Subcutaneous adipose tissue (tissue), 4 donors: Measurements from ENCODE around the gene USH2A. TPM values are rescaled to one million over a fixed set of nuclear protein-coding genes. Genes with fewer than 3 reads are reported as not detected.

Source experiments
- total RNA-seq, 4 donors: library from RNA; depleted of rRNA; stranded (reverse); fragments of >200 nt; gene quantifications; one replicate each; pipeline ENCODE4 v1.1.0, GENCODE V29; 2016
- TF ChIP-seq, protein P1 (sequence below): fragments of 450-650 bp; IDR thresholded peaks from one replicate; pipeline ENCODE4 v1.5.1; 2016; ENCODE audit warnings: low read depth, mild to moderate bottlenecking, control low read depth, antibody characterized with exemption, moderate library complexity

The USH2A gene
- total RNA-seq, 4 donors from 2014 or later = under 0.01 TPM; not detected in 3

DNA sequence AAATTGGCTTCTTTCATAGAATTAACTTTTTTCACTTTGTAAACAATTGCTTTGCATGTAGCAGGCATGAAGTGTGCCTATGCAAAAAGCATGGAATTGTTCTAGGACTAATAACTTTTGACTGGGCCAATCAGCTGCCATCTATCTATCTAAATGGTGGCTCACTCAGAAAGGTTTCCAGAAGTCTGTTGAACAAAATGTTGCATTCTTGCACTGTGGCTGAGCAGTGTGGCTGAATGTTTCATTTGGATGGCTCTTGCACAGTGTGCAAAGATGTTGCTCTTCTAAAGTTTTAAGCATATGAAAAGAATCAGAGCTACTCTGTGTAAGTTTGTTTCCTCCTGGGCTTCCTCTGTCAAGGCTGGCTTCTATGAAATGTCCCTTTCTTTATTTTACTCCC is 642.6 kb downstream of the USH2A start:
- TF ChIP-seq, protein P1, sequence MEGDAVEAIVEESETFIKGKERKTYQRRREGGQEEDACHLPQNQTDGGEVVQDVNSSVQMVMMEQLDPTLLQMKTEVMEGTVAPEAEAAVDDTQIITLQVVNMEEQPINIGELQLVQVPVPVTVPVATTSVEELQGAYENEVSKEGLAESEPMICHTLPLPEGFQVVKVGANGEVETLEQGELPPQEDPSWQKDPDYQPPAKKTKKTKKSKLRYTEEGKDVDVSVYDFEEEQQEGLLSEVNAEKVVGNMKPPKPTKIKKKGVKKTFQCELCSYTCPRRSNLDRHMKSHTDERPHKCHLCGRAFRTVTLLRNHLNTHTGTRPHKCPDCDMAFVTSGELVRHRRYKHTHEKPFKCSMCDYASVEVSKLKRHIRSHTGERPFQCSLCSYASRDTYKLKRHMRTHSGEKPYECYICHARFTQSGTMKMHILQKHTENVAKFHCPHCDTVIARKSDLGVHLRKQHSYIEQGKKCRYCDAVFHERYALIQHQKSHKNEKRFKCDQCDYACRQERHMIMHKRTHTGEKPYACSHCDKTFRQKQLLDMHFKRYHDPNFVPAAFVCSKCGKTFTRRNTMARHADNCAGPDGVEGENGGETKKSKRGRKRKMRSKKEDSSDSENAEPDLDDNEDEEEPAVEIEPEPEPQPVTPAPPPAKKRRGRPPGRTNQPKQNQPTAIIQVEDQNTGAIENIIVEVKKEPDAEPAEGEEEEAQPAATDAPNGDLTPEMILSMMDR = no peak

DNA sequence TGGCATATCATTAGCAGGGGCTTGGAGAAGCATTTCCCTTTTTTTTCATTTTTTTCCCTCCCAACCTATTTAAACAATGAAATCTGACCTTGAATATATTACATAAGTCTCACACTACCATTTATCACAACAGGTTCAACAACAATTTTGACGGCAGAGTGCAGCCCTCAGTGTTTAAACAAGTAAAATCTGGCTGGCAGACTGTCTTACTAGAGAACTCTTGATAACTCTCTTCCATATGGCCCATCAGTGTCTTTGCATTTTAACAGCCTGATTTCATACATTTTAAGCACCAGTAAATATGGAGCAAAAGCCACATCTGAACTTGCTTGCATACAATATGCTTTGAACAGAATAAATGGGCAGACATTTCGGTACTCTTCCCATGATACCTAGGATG is 643.1 kb downstream of the USH2A start:
- TF ChIP-seq, protein P1 = no peak

DNA sequence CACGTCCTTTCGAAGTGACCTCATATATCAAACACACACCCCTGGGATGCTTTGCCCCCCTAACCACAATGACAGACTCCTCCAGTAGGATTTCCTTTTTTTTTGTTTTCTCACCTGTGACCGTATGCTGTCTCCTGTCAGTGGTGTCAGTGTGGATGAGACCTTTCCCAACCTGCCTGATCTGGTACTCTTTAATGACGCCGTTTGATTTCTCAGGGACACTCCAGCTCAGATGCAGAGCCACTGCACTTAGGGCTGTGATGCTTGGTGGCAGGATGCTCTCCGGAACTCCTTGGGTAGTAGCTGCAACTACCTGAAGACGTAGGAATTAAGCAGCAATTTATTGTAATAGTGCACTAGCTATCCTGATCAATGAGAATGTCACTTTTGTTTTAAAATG is 643.5 kb downstream of the USH2A start:
- TF ChIP-seq, protein P1 = no peak

DNA sequence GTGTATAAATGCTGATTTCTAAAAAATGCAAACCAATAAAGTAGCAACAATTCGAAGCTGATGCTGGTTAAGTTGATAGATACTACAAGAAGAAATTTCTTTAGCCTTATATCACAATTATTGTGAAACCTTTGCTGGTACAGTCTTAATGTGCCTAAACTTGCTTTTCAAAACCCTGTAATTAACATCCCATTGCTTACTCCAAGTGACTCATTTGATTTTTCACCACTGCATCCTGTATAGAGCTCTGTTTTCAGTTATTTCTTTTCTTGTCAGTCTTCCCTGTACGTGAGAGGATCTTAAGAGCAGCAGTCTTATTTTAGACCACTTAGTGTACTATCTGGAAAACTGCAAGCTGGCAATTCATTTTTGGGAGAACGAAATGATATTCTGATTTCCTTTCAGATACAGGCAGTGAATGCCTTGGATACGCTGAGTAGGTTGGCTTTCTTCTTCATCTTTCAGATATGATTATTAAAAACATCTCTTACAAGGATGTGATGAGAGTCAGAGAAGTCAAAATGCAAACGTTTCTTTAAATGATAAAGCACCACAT is 645.8 kb downstream of the USH2A start:
- TF ChIP-seq, protein P1 = no peak

DNA sequence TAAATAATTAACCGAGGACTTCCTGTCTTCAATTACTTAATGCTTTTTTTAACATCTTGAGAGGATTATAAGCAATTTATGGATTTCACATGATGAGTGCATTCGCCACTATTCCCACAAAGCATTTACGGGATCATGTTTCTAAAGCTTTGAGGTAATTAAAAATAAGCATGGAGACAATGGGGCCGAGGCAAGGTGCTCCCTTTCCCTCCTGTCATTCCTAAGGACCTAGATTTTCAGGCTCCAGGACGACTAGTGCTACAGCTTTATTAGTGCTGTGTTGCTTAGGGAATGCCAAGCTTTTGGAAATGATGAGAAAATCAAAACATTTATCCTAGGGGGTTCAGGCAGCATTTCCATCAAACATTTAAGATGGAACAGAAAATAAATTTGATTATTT is 646.9 kb downstream of the USH2A start:
- TF ChIP-seq, protein P1 = no peak

DNA sequence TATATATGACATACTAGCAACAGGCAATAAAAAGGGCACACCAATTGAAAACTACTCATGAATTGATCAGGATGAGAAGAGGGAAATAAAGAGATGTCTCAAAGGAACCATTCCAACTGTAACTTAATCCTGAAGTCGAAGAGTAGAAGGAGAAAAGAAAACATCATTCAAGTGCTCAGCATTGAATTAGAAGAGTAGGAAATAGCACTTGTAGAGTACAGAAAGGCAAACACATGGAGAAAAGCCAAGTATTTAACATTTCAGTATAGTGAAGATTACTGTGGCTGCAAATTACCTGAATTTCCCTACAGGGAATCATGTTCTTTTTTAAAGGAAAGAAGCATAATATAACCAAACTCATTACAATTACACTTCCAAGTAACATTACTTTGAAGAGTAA is 651.1 kb downstream of the USH2A start:
- TF ChIP-seq, protein P1 = no peak

DNA sequence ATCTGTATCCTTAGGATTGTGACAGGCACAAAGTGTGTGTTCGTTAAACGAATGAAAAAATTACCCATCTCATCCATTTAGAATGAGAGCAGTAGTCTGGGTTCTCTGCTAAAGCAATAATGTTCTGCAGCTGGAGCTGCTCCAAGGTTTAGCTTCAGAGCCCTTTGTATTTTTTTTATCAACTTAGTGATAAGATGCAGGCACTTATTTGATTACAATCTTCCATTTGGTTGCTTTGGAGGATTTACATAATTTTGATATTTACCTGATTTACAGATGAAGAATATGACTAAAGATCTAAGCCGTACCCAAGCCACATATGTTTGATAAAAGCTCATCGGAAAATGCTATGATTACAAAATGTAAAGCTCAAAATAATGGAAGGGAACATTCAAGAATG is 654.9 kb downstream of the USH2A start:
- TF ChIP-seq, protein P1 = no peak
